ENCODE measurements around the gene ZNF350. TPM values are rescaled to one million over a fixed set of nuclear protein-coding genes. Genes with fewer than 3 reads are reported as not detected.

ZNF350 gene
- total RNA-seq: 6.1 and 8.1 TPM in 2 replicates

DNA sequence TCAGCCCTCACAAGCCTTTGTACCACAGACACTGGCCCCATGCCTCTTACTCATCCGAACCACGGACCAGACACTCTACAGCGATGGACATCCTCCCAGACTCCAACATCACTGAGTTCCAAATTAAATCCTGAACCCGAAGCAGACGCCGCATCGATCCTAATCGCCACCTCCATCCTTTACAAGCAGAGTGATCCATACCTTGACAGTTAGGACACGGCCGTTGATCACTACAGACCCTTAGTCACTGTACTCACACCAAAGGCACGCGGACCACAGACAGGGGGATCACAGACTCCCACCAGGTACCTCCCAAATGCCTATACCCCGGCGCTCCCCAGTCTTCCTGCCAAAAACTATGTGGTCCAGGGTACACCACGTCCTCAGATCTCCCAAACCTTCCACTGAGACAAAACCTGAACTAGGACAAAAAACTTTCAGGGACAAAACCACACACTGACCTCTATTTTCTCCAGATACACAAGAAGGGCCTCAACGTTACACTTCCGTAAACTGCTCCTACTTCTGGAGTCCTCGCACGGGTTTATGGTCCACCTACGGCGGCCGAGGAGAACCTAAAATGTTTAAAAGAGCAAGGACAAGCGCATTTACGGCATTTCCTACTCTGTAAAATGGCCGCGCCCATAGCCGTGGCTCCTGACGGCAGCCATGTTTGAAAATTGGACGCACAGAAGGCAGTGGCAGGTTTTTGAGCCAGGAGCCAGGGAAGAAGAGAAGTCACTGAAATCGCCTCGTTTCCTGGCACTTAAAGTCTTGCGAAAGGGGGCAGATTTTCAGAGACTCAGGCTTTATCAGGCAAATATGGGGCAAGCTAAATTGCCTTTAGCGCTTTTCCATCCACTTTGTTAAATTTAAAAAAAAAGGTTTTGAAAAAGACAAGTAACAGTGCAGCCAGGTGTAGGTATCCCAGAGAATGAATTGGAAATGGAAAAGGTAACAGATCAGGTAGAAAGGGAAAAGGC is at the start of gene ZNF350:
TSS of gene ZNF350 (minus strand) at position 532 of the 983 bp plus-strand sequence. CDS start 12,480 bp downstream, outside the sequence.

DNA sequence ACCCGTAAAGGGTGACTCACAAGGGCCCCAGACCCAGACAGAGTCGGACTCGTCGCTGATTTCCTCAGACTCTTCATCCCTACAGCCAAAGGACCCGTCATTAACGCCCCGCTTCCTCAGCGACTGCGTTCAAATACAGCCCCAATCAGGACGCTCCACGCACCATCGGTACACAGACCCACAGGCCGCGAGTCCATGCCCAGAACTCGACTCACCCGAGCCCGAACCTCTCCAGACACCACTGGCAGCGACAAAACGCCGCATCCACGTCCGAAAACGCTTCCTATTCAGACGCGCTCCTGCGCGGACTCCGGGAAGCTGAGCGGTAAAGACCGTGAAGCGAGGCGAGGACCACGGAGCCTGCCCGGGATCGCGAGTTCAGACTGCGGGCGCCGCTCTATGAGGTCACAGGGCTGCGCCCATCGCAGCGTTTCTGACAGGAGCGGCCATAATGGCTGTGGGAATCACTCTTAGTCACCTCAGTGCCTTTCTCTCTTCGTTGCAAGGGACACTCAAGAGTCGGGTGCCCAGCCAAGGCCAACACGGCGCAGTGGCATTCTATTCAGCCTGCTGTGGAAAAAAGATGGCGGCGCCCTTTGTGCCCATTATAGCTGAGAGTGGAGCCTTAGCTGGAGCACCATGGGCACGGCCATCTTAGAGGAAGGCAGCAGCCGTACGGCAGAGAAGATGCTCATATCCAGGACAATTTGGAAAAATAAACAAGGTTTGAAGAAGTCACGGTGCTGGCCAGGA is 41.6 kb upstream of the ZNF350 start, which contains the start of gene ZNF614:
TSS of gene ZNF614 (minus strand) at position 353 of the 753 bp plus-strand sequence. CDS start 2,634 bp downstream, outside the sequence.

GRCh38 chr19:52007806-52008557 is 21.3 kb upstream of the ZNF350 start, which contains the start of gene ZNF615:
Gene ZNF615, minus strand, starts transcription at chr19:52008211. Its CDS starts 4,500 bp downstream, at chr19:52003711.

GRCh38 chr19:51926784-51927741 is 59.6 kb downstream of the ZNF350 start, which contains the start of gene ZNF613:
Gene ZNF613, plus strand, starts transcription at chr19:51927472. Its CDS starts 8,749 bp downstream, at chr19:51936221.

Other genes with a start within 250 kb of the ZNF350 start
- gene FPR1, start 235.0 kb downstream of the ZNF350 start, total RNA-seq: 0.39 and 1.5 TPM in 2 replicates
- gene FPR2, start 225.7 kb downstream of the ZNF350 start, total RNA-seq: 0.37 and 0.39 TPM in 2 replicates
- not detected in 2 replicates for gene FPR3, start 191.7 kb downstream of the ZNF350 start, total RNA-seq
- 3.7 and 4.0 TPM in 2 replicates for gene ZNF577, start 98.9 kb downstream of the ZNF350 start, total RNA-seq
- 5.5 and 6.5 TPM in 2 replicates for gene ZNF649, start 81.8 kb downstream of the ZNF350 start, total RNA-seq
- gene ZNF613, start 59.4 kb downstream of the ZNF350 start, total RNA-seq: 2.9 and 3.7 TPM in 2 replicates
- gene ZNF615, start 21.4 kb upstream of the ZNF350 start, total RNA-seq: 8.6 and 8.8 TPM in 2 replicates
- 7.3 and 10.8 TPM in 2 replicates for gene ZNF614, start 41.5 kb upstream of the ZNF350 start, total RNA-seq
- 5.5 and 7.0 TPM in 2 replicates for gene ZNF432, start 62.0 kb upstream of the ZNF350 start, total RNA-seq
- gene ZNF841, start 108.9 kb upstream of the ZNF350 start, total RNA-seq: 19.1 and 22.7 TPM in 2 replicates
- gene ZNF616, start 153.1 kb upstream of the ZNF350 start, total RNA-seq: 7.8 and 8.8 TPM in 2 replicates
- gene ZNF836, start 184.8 kb upstream of the ZNF350 start, total RNA-seq: 3.3 and 5.1 TPM in 2 replicates
- 182 and 201 TPM in 2 replicates for gene PPP2R1A, start 203.2 kb upstream of the ZNF350 start, total RNA-seq